GM18507 (cell line): ENCODE data around the gene CRACR2B.

Experiments
- DNase-seq: peaks from one replicate; pipeline ENCODE4 v3.0.0; 2011; ENCODE audit warnings: low read depth; ENCODE audit not compliant: insufficient read length; ENCODE audit errors: extremely low spot score
- FAIRE-seq: peaks from 2 replicates; lab custom pipeline; 2011; peaks lifted over from hg19 to GRCh38; lab: Jason Lieb, UNC

Gene CRACR2B

DNA sequence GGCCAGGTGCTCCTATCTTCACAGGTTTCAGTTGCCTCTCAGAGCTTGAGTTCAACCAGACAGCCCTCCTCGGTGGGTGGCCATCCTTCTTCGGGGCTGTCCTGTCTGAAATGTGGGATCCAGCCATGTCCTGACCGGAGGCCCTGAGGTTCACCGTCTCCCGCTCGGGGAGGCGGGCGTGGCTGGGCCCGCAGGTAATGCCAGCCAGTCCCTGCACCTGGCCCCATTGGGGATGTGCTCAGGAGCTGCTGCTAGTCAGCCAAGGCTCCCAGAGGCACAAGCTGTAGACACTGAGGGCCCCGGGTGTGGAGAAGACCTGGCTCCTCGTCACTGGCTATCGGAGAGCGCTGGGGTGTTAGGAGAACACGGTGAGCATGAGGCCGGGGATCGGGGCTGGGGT, 47.5 kb downstream of the CRACR2B start:
- FAIRE-seq = no peak

DNA sequence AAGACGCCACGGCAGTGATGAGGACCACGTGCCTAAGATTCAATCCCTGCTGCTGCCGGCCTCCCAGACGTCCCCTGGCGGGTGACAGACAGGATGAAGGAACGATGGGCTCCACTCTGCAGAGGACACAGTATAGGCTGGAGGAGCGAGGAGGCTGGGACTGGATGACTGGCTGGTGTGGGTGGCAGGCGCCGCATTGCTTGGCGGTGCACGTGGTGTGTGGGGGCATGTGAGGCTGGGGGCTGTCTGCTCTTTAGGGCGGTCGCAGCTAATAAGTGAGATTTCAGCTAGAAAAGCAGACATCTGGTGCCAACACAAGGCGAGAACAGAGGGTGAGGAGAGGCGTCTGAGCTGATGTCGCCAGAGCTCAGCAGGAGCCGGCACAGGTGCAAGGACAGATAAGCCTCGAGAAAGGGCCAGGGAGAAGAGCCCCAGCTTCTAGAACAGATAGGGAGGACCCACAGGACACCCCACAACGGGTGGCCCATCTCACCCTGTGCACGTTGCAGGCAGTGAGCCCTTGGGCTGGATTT, 48.1 kb downstream of the CRACR2B start:
- FAIRE-seq (no peak), DNase-seq (no peak)

More for the DNA sequence above, 47.5 kb downstream of the CRACR2B start:
- no peak for DNase-seq

DNA sequence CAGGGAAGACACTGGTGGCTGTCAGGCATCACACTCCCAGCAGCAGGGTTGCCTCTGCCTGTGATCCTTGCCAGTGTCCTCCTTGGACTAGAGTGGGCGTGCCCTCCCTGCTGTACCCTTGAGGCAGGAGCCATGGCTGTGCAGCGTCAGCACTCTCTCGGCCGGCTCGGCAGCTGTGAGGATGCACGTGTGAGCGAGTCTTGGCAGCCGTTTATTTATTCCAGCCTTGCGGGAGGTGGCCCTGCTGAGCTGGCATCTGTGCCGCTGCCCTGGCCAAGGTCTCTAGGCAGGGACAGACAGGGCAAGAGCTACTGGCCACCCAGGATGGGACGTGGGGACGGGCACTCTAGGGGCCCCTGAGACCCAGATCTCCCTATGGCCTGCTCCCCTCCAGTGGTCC, 48.8 kb downstream of the CRACR2B start:
- DNase-seq (no peak), FAIRE-seq (no peak)

DNA sequence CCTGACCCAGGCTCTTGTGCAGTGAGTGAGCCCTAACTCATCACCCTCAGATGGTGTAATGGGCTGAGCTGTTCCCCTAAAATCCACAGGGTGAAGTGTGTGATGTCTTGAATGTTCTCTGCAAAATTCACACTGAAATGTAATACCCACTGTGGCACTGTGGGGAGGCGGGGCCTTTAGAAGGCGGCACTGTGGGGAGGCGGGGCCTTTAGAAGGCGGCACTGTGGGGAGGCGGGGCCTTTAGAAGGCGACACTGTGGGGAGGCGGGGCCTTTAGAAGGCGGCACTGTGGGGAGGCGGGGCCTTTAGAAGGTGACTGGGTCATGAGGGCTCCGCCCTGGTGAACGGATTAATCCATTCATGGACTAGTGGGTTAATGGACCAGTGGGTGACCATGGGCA, 49.8 kb downstream of the CRACR2B start:
- FAIRE-seq = no peak

DNA sequence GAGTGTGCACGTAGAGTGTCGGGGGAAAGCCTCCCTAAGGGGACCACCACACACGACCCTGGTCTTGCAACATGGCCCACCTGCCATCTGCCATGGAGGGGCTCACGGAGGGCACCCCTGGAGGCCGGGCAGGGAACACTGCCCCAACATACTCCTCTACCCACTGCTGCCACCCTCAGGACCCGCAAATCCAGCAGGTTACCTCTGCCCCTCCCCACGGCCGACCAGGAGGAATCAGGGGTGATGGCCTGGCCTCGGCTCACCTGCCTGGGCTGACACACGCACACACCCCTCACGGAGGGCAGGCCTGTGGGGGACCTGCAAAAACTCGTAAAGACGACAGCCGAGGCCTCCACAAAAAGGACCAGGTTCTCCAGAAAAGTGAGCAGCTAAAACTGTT, 52.7 kb downstream of the CRACR2B start:
- DNase-seq = no peak
- no peak for FAIRE-seq

More for the DNA sequence above, 49.8 kb downstream of the CRACR2B start:
- no peak for DNase-seq
